Mammary epithelial cell (primary cell): ENCODE results near the gene CCSER2.

Experiments used
- EZH2 ChIP-seq: IDR thresholded peaks from 2 replicates; pipeline ENCODE4 v1.6.1; 2012; ENCODE audit warnings: low read length, inconsistent platforms, borderline replicate concordance
- TF ChIP-seq, protein P1 (sequence below), 2 donors: IDR thresholded peaks in 1 of 2; conservative IDR thresholded peaks in 1 of 2; 2 replicates each; pipeline ENCODE4 v1.5.1; 2011 to 2012; ENCODE audit warnings: inconsistent platforms in 2 of 2, low read length in 2 of 2, mild to moderate bottlenecking in 2 of 2, control low read depth in 1 of 2, low read depth in 1 of 2; ENCODE audit not compliant: insufficient read depth in 1 of 2; ENCODE audit errors: extremely low read depth in 1 of 2

GRCh38 chr10:84493361-84493760 lies 165.0 kb downstream of the CCSER2 start:
- TF ChIP-seq, protein P1, sequence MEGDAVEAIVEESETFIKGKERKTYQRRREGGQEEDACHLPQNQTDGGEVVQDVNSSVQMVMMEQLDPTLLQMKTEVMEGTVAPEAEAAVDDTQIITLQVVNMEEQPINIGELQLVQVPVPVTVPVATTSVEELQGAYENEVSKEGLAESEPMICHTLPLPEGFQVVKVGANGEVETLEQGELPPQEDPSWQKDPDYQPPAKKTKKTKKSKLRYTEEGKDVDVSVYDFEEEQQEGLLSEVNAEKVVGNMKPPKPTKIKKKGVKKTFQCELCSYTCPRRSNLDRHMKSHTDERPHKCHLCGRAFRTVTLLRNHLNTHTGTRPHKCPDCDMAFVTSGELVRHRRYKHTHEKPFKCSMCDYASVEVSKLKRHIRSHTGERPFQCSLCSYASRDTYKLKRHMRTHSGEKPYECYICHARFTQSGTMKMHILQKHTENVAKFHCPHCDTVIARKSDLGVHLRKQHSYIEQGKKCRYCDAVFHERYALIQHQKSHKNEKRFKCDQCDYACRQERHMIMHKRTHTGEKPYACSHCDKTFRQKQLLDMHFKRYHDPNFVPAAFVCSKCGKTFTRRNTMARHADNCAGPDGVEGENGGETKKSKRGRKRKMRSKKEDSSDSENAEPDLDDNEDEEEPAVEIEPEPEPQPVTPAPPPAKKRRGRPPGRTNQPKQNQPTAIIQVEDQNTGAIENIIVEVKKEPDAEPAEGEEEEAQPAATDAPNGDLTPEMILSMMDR (conservative IDR thresholded peaks at IDR 0.05 in 1 of 2, IDR thresholded peaks at IDR 0.05 in 1 of 2; ENCODE audit: extremely low read depth in 1 of 2, insufficient read depth in 1 of 2, low read depth in 1 of 2, low read length in 2 of 2), result no peak
- no peak for TF ChIP-seq EZH2
